Panc1 (cell line): ENCODE measurements around the gene DHX38. TPM values are rescaled to one million over a fixed set of nuclear protein-coding genes. Genes with fewer than 3 reads are reported as not detected.

Experiments used
- ATAC-seq: fragments of 200-7000 bp; cut with Tn5 transposase; 2 replicates; pipeline ENCODE4 v1.9.1; 2020; ENCODE audit warnings: mild to moderate bottlenecking, moderate library complexity
- BruUV-seq: library from RNA; stranded (reverse); fragments of 400-500 nt; replicated peaks from 2 replicates; lab custom pipeline; 2021; lab: Mats Ljungman, UMichigan
- CTCF ChIA-PET: fragments of 300-600 bp; sonication (Branson Sonifier 250); formaldehyde crosslinking; loops from one replicate; lab custom pipeline; 2022; ENCODE audit warnings: antibody characterized with exemption; lab: Charles Lee
- POLR2A ChIA-PET: fragments of 300-600 bp; sonication (Branson Sonifier 250); formaldehyde crosslinking; loops from one replicate; lab custom pipeline; 2022; ENCODE audit warnings: antibody characterized with exemption; lab: Charles Lee
- DNase-seq: peaks from one replicate; pipeline ENCODE4 v3.0.0-alpha.2; 2010; ENCODE audit warnings: low read depth, low spot score
- H3K27ac ChIP-seq: 2 replicates; pipeline ENCODE4 v1.5.1; 2011; ENCODE audit warnings: mild to moderate bottlenecking, low read length, inconsistent platforms
- H3K27me3 ChIP-seq: fragments of 200-500 bp; sonication (Bioruptor generic); 2 replicates; pipeline ENCODE4 v1.6.0; 2014; ENCODE audit warnings: low read length, inconsistent platforms; ENCODE audit not compliant: control insufficient read depth, insufficient read depth
- H3K36me3 ChIP-seq: fragments of 200-500 bp; sonication (Bioruptor generic); 2 replicates; pipeline ENCODE4 v1.5.1; 2014; ENCODE audit warnings: inconsistent platforms, mild to moderate bottlenecking, low read length, moderate library complexity; ENCODE audit not compliant: control insufficient read depth, insufficient read depth
- H3K4me1 ChIP-seq: 2 replicates; pipeline ENCODE4 v1.5.1; 2011; ENCODE audit warnings: inconsistent platforms, mild to moderate bottlenecking, low read length, moderate library complexity; ENCODE audit not compliant: control insufficient read depth, insufficient read depth
- H3K4me3 ChIP-seq, 2 experiments: 2 replicates each; pipeline ENCODE4 v1.5.1; 2011 to 2012; ENCODE audit warnings: low read depth in 2 of 2, low read length in 2 of 2, mild to moderate bottlenecking in 2 of 2, inconsistent platforms in 1 of 2, moderate library complexity in 1 of 2
- H3K9me3 ChIP-seq: fragments of 200-500 bp; sonication (Bioruptor generic); 2 replicates; pipeline ENCODE4 v1.5.1; 2014; ENCODE audit warnings: low read depth, mild to moderate bottlenecking, inconsistent platforms, low read length, moderate library complexity; ENCODE audit not compliant: control insufficient read depth, insufficient read depth
- POLR2AphosphoS5 ChIP-seq: IDR thresholded peaks from 2 replicates; pipeline ENCODE4 v1.6.1; 2012; ENCODE audit warnings: mild to moderate bottlenecking, low read depth, low read length, moderate library complexity
- SIN3A ChIP-seq: IDR thresholded peaks from 2 replicates; pipeline ENCODE4 v1.6.1; 2012; ENCODE audit warnings: low read depth, mild to moderate bottlenecking, low read length, moderate library complexity, borderline replicate concordance; ENCODE audit not compliant: insufficient read depth
- TCF7L2 ChIP-seq: IDR thresholded peaks from 2 replicates; pipeline ENCODE4 v1.6.1; 2011; ENCODE audit warnings: mild to moderate bottlenecking, low read depth, low read length, inconsistent platforms
- in situ Hi-C: cut with HindIII; loops from 2 replicates; pipeline ENCODE4 v1.10.0; 2016; ENCODE audit warnings: low sequenced_read_pairs, low pct_unique_long_range_greater_than_20kb
- intact Hi-C: fragments of 100-400 bp; cut with micrococcal nuclease; formaldehyde crosslinking; loops from one replicate; pipeline ENCODE4 v1.10.0; 2022; ENCODE audit not compliant: unreplicated experiment
- total RNA-seq: library from RNA; stranded (reverse); gene quantifications from one replicate; pipeline ENCODE4 v1.2.1, GENCODE V29; 2021; ENCODE audit not compliant: unreplicated experiment
- TF ChIP-seq, protein P1 (sequence below), 2 experiments: IDR thresholded peaks; 2 replicates each; pipeline ENCODE4 v1.6.1; 2011 to 2012; ENCODE audit warnings: low read depth in 2 of 2, control low read depth in 1 of 2, low read length in 1 of 2, mild to moderate bottlenecking in 1 of 2, moderate library complexity in 1 of 2; ENCODE audit not compliant: insufficient read depth in 1 of 2
- TF ChIP-seq, protein P2 (sequence below): fragments of 450-650 bp; IDR thresholded peaks from 2 replicates; pipeline ENCODE4 v1.5.1; 2017; ENCODE audit warnings: mild to moderate bottlenecking

Gene DHX38
- total RNA-seq, 1 experiment from 2014 or later, result 45.5 TPM

DNA sequence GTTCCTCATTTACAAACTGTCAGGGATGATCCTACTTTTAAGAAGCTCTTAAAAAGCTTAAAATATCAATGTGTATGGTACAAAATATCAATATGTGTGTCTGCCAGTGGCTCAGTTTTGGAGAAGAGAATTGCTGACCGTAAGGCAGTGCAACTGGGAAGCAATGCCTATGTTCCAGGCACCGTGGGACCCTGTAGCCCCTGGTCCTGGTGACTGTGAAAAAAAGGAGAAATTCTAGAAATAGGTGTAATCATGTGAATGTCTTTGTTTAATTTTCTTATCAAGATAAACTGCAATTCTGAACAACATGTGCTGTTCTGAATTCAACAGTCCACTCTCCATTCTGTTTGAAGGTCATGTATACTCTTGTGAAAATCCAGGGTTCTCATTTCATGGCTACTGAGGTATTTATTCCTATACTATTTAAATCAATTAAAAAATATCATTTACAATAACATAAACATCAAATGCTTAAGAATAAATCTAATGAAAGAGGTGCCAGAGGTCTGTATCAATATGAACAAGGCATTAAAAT lies 48.8 kb upstream of the DHX38 start:
- ChIA-PET POLR2A (no interaction called here), CTCF (no interaction called here)
- no peaks in the 10 kb centered on the region for H3K27me3 ChIP-seq
- no peak overlapping the region for H3K4me3 ChIP-seq
- intact Hi-C loops (no loop called here), in situ Hi-C loops (no loop called here)
- H3K36me3 ChIP-seq, result no peaks in the 10 kb centered on the region
- TF ChIP-seq TCF7L2, result no peak
- TF ChIP-seq POLR2AphosphoS5, result no peak
- TF ChIP-seq SIN3A, result no peak
- TF ChIP-seq, protein P1, sequence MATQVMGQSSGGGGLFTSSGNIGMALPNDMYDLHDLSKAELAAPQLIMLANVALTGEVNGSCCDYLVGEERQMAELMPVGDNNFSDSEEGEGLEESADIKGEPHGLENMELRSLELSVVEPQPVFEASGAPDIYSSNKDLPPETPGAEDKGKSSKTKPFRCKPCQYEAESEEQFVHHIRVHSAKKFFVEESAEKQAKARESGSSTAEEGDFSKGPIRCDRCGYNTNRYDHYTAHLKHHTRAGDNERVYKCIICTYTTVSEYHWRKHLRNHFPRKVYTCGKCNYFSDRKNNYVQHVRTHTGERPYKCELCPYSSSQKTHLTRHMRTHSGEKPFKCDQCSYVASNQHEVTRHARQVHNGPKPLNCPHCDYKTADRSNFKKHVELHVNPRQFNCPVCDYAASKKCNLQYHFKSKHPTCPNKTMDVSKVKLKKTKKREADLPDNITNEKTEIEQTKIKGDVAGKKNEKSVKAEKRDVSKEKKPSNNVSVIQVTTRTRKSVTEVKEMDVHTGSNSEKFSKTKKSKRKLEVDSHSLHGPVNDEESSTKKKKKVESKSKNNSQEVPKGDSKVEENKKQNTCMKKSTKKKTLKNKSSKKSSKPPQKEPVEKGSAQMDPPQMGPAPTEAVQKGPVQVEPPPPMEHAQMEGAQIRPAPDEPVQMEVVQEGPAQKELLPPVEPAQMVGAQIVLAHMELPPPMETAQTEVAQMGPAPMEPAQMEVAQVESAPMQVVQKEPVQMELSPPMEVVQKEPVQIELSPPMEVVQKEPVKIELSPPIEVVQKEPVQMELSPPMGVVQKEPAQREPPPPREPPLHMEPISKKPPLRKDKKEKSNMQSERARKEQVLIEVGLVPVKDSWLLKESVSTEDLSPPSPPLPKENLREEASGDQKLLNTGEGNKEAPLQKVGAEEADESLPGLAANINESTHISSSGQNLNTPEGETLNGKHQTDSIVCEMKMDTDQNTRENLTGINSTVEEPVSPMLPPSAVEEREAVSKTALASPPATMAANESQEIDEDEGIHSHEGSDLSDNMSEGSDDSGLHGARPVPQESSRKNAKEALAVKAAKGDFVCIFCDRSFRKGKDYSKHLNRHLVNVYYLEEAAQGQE (IDR thresholded peaks at IDR 0.05; ENCODE audit: insufficient read depth in 1 of 2, low read depth in 2 of 2, low read length in 1 of 2), result no peak
- TF ChIP-seq, protein P2, sequence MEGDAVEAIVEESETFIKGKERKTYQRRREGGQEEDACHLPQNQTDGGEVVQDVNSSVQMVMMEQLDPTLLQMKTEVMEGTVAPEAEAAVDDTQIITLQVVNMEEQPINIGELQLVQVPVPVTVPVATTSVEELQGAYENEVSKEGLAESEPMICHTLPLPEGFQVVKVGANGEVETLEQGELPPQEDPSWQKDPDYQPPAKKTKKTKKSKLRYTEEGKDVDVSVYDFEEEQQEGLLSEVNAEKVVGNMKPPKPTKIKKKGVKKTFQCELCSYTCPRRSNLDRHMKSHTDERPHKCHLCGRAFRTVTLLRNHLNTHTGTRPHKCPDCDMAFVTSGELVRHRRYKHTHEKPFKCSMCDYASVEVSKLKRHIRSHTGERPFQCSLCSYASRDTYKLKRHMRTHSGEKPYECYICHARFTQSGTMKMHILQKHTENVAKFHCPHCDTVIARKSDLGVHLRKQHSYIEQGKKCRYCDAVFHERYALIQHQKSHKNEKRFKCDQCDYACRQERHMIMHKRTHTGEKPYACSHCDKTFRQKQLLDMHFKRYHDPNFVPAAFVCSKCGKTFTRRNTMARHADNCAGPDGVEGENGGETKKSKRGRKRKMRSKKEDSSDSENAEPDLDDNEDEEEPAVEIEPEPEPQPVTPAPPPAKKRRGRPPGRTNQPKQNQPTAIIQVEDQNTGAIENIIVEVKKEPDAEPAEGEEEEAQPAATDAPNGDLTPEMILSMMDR, result no peak
- DNase-seq (no peak), ATAC-seq (no peak)
- no TSS peak for BruUV-seq
- H3K9me3 ChIP-seq, result no peaks in the 10 kb centered on the region
- no peaks in the 10 kb centered on the region for H3K4me1 ChIP-seq
- H3K27ac ChIP-seq, result no peak overlapping the region

DNA sequence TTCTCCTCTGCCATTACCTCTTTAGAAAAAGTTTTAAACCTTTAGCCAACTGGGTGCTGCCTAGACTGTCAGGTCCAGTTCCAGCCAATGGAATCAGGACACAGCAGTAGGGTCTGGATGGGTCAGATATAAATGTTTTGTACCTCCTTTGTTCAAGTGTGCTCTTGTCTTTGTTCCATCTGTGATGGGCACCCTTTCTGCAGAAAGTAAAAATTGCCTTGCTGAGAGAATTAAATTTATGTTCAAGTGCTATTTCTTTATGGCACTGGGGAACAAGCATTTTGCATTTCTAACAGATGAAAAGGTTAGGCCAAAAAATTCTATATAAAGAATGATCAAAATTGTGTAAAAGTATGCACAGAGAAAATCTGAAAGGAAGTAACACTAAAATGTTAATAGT lies 44.5 kb upstream of the DHX38 start:
- no peak for ATAC-seq
- no peak for TF ChIP-seq SIN3A
- TF ChIP-seq TCF7L2, result no peak
- TF ChIP-seq, protein P2, result no peak
- TF ChIP-seq POLR2AphosphoS5, result no peak
- TF ChIP-seq, protein P1 (IDR thresholded peaks at IDR 0.05; ENCODE audit: insufficient read depth in 1 of 2, low read depth in 2 of 2, low read length in 1 of 2), result no peak
- intact Hi-C loops, result no loop called here
- Histone ChIP-seq H3K36me3 (no peaks in the 10 kb centered on the region), H3K27me3 (peaks cover 6% of the 10 kb centered on the region), H3K27ac (no peak overlapping the region), H3K9me3 (no peaks in the 10 kb centered on the region), H3K4me1 (no peaks in the 10 kb centered on the region), H3K4me3 (no peak overlapping the region)
- in situ Hi-C loops, result no loop called here
- ChIA-PET CTCF (no interaction called here), POLR2A (no interaction called here)
- no TSS peak for BruUV-seq
- DNase-seq, result no peak
